Activated B cell treated with CpG ODN at 0.5 μM for 24 hours (primary cell): ENCODE results near the gene RASGEF1C. TPM values are rescaled to one million over a fixed set of nuclear protein-coding genes. Genes with fewer than 3 reads are reported as not detected.

Source experiments
- ATAC-seq: fragments of 200-7000 bp; cut with Tn5 transposase; one replicate; pipeline ENCODE4 v1.10.0; 2021; ENCODE audit warnings: low read depth, mild to moderate bottlenecking, moderate library complexity
- CTCF ChIA-PET: fragments of 350-600 bp; sonication (Branson Sonifier 250); formaldehyde crosslinking; loops from one replicate; lab custom pipeline; 2021; ENCODE audit warnings: antibody characterized with exemption; lab: Charles Lee
- POLR2A ChIA-PET: fragments of 350-600 bp; sonication (Branson Sonifier 250); formaldehyde crosslinking; loops from one replicate; lab custom pipeline; 2021; ENCODE audit warnings: antibody characterized with exemption; lab: Charles Lee
- DNase-seq: peaks from one replicate; pipeline ENCODE4 v3.0.0; 2022
- H3K27ac Mint-ChIP-seq: one replicate; pipeline ENCODE4 v1.8.0; 2020; ENCODE audit warnings: mixed read lengths
- H3K27me3 Mint-ChIP-seq: one replicate; pipeline ENCODE4 v1.8.0; 2021; ENCODE audit warnings: mixed read lengths
- H3K36me3 Mint-ChIP-seq: one replicate; pipeline ENCODE4 v1.8.0; 2021; ENCODE audit warnings: low read depth, mixed read lengths
- H3K4me1 Mint-ChIP-seq: one replicate; pipeline ENCODE4 v1.8.0; 2021; ENCODE audit warnings: mixed read lengths
- H3K4me3 Mint-ChIP-seq: one replicate; pipeline ENCODE4 v1.8.0; 2020; ENCODE audit warnings: mild to moderate bottlenecking, mixed read lengths
- H3K9me3 Mint-ChIP-seq: one replicate; pipeline ENCODE4 v1.8.0; 2020; ENCODE audit warnings: mixed read lengths
- CTCF ChIP-seq: fragments of 200-600 bp; IDR thresholded peaks from one replicate; pipeline ENCODE4 v1.8.0; 2022; ENCODE audit warnings: antibody characterized with exemption, mild to moderate bottlenecking
- intact Hi-C: fragments of 100-400 bp; cut with micrococcal nuclease; formaldehyde crosslinking; loops from one replicate; pipeline ENCODE4 v1.15.1; 2024
- total RNA-seq: library from RNA; stranded (reverse); gene quantifications from 2 replicates; pipeline ENCODE4 v1.2.3, GENCODE V29; 2022

The RASGEF1C gene
- total RNA-seq, 1 donor from 2014 or later, result not detected

- no peak for ATAC-seq
- CTCF ChIA-PET, result no interaction called here
- Mint-ChIP-seq H3K9me3 (no peaks in the 10 kb centered on the region), H3K4me1 (no peaks in the 10 kb centered on the region), H3K27me3 (no peaks in the 10 kb centered on the region), H3K27ac (no peak overlapping the region), H3K4me3 (no peak overlapping the region), H3K36me3 (no peaks in the 10 kb centered on the region)
- no peak for TF ChIP-seq CTCF
- POLR2A ChIA-PET, result no interaction called here
- no peak for DNase-seq
- intact Hi-C loops, result no loop called here
Observed at GRCh38 chr5:180116077-180116999, 92.7 kb downstream of the RASGEF1C start.

GRCh38 chr5:180115326-180116076 is 93.5 kb downstream of the RASGEF1C start:
- no peaks in the 10 kb centered on the region for H3K36me3 Mint-ChIP-seq
- no peak for DNase-seq
- H3K27me3 Mint-ChIP-seq, result no peaks in the 10 kb centered on the region
- H3K27ac Mint-ChIP-seq, result no peak overlapping the region
- CTCF ChIA-PET, result no interaction called here
- TF ChIP-seq CTCF, result no peak
- no peaks in the 10 kb centered on the region for H3K4me1 Mint-ChIP-seq
- H3K4me3 Mint-ChIP-seq, result no peak overlapping the region
- no peak for ATAC-seq
- intact Hi-C loops, result no loop called here
- H3K9me3 Mint-ChIP-seq, result no peaks in the 10 kb centered on the region
- POLR2A ChIA-PET, result no interaction called here

- H3K27me3 Mint-ChIP-seq, result no peaks in the 10 kb centered on the region
- H3K4me3 Mint-ChIP-seq, result no peak overlapping the region
- ATAC-seq, result no peak
- no peak for DNase-seq
- POLR2A ChIA-PET, result no interaction called here
- no peaks in the 10 kb centered on the region for H3K9me3 Mint-ChIP-seq
- H3K27ac Mint-ChIP-seq, result no peak overlapping the region
- no peaks in the 10 kb centered on the region for H3K36me3 Mint-ChIP-seq
- CTCF ChIA-PET, result no interaction called here
- intact Hi-C loops, result no loop called here
- H3K4me1 Mint-ChIP-seq, result no peaks in the 10 kb centered on the region
- TF ChIP-seq CTCF, result no peak
Observed at GRCh38 chr5:180114304-180115003, 94.6 kb downstream of the RASGEF1C start.

GRCh38 chr5:180113660-180114303 is 95.2 kb downstream of the RASGEF1C start:
- no peak overlapping the region for H3K27ac Mint-ChIP-seq
- no peaks in the 10 kb centered on the region for H3K27me3 Mint-ChIP-seq
- intact Hi-C loops, result no loop called here
- H3K9me3 Mint-ChIP-seq, result no peaks in the 10 kb centered on the region
- DNase-seq (no peak), ATAC-seq (no peak)
- CTCF ChIA-PET, result no interaction called here
- no peak for TF ChIP-seq CTCF
- POLR2A ChIA-PET, result no interaction called here
- no peaks in the 10 kb centered on the region for H3K36me3 Mint-ChIP-seq
- H3K4me1 Mint-ChIP-seq, result no peaks in the 10 kb centered on the region
- no peak overlapping the region for H3K4me3 Mint-ChIP-seq
